DMS53 treated with DMSO at 0.1 percent for 48 hours (cell line): ENCODE data around the gene PDE6A.
"Not testable (repeated sequence)": the region's sequence is repeated elsewhere in the genome, so short reads cannot be mapped to it uniquely, and the experiment has no call there.

Experiments
- DNase-seq: peaks from one replicate; lab custom pipeline; 2025; ENCODE audit not compliant: unreplicated experiment; lab: John Stamatoyannopoulos, UW

PDE6A gene

GRCh38 chr5:149898811-149899210, 45.8 kb downstream of the PDE6A start:
- no peak for DNase-seq

GRCh38 chr5:149895416-149896345, 48.9 kb downstream of the PDE6A start:
- no peak for DNase-seq

GRCh38 chr5:149894237-149894636, 50.4 kb downstream of the PDE6A start:
- no peak for DNase-seq

- DNase-seq, result no peak
Measured at GRCh38 chr5:149893403-149893931, 51.1 kb downstream of the PDE6A start.

GRCh38 chr5:149892594-149892993, 52.0 kb downstream of the PDE6A start:
- no peak for DNase-seq

- DNase-seq, result no peak
Measured at GRCh38 chr5:149888280-149888679, 56.3 kb downstream of the PDE6A start.

- DNase-seq, result no peak
Measured at GRCh38 chr5:149887622-149888183, 56.9 kb downstream of the PDE6A start.

GRCh38 chr5:149886692-149887470, 57.7 kb downstream of the PDE6A start:
- DNase-seq, result no peak

GRCh38 chr5:149886060-149886459, 58.5 kb downstream of the PDE6A start:
- DNase-seq, result no peak

- DNase-seq, result no peak
Measured at GRCh38 chr5:149885513-149885912, 59.1 kb downstream of the PDE6A start.

GRCh38 chr5:149883550-149883949, 61.0 kb downstream of the PDE6A start:
- no peak for DNase-seq

- not testable (repeated sequence) for DNase-seq
Measured at GRCh38 chr5:149882633-149883032, 62.0 kb downstream of the PDE6A start.

GRCh38 chr5:149881874-149882273, 62.7 kb downstream of the PDE6A start:
- no peak for DNase-seq

GRCh38 chr5:149881069-149881622, 63.4 kb downstream of the PDE6A start:
- no peak for DNase-seq

- DNase-seq, result not testable (repeated sequence)
Measured at GRCh38 chr5:149879593-149879992, 65.0 kb downstream of the PDE6A start.

GRCh38 chr5:149878371-149878770, 66.2 kb downstream of the PDE6A start:
- no peak for DNase-seq

GRCh38 chr5:149873896-149874295, 70.7 kb downstream of the PDE6A start:
- no peak for DNase-seq

GRCh38 chr5:149872351-149873040, 72.1 kb downstream of the PDE6A start:
- DNase-seq, result no peak

- DNase-seq, result no peak
Measured at GRCh38 chr5:149871471-149871870, 73.1 kb downstream of the PDE6A start.

GRCh38 chr5:149870697-149871096, 73.9 kb downstream of the PDE6A start:
- DNase-seq, result no peak
